Right atrium auricular region (tissue), 2 donors: ENCODE data around the gene CHIC2. TPM values are rescaled to one million over a fixed set of nuclear protein-coding genes. Genes with fewer than 3 reads are reported as not detected.
"Not testable (repeated sequence)": the region's sequence is repeated elsewhere in the genome, so short reads cannot be mapped to it uniquely, and the experiment has no call there.

Source experiments
- DNase-seq: peaks from one replicate; pipeline ENCODE4 v3.0.0-alpha.2; 2019; ENCODE audit warnings: low spot score
- H3K27ac ChIP-seq, 2 donors: fragments of 200-600 bp; sonication (generic); 1 replicate in 1 of 2; 2 replicates in 1 of 2; pipeline ENCODE4 v1.5.1; 2016 to 2019
- H3K27me3 ChIP-seq, 2 donors: fragments of 200-600 bp; sonication (generic); one replicate each; pipeline versions ENCODE4 v1.5.1 to v1.6.0; 2017 to 2019
- H3K36me3 ChIP-seq: fragments of 200-600 bp; sonication (generic); one replicate; pipeline ENCODE4 v1.5.1; 2016
- H3K4me1 ChIP-seq, 2 donors: fragments of 200-600 bp; sonication (generic); one replicate each; pipeline versions ENCODE4 v1.5.1 to v1.6.0; 2017 to 2019
- H3K4me3 ChIP-seq, 2 donors: fragments of 200-600 bp; sonication (generic); 1 replicate in 1 of 2; 2 replicates in 1 of 2; pipeline ENCODE4 v1.5.1; 2017 to 2019; ENCODE audit warnings: mild to moderate bottlenecking in 1 of 2, moderate library complexity in 1 of 2
- H3K9me3 ChIP-seq, 2 donors: fragments of 200-600 bp; sonication (generic); one replicate each; pipeline ENCODE4 v1.5.1; 2019
- total RNA-seq, 2 donors: library from RNA; depleted of rRNA; stranded (reverse); fragments of >200 nt; gene quantifications; one replicate each; pipeline ENCODE4 v1.1.0, GENCODE V29; 2016
- TF ChIP-seq, protein P1 (sequence below), 2 donors: fragments of 200-600 bp; sonication (generic); IDR thresholded peaks; one replicate each; pipeline ENCODE4 v1.5.1; 2019; ENCODE audit warnings: antibody characterized with exemption in 2 of 2

Gene CHIC2
- total RNA-seq, 2 donors from 2014 or later, result 10.6 to 18.7 TPM

GRCh38 chr4:54038056-54038455, 26.3 kb downstream of the CHIC2 start:
- Histone ChIP-seq H3K4me3 (no peak overlapping the region), H3K27me3 (no peaks in the 10 kb centered on the region), H3K36me3 (peaks cover 7% of the 10 kb centered on the region), H3K9me3 (no peaks in the 10 kb centered on the region), H3K4me1 (no peaks in the 10 kb centered on the region), H3K27ac (no peak overlapping the region)
- DNase-seq, result no peak
- TF ChIP-seq, protein P1, sequence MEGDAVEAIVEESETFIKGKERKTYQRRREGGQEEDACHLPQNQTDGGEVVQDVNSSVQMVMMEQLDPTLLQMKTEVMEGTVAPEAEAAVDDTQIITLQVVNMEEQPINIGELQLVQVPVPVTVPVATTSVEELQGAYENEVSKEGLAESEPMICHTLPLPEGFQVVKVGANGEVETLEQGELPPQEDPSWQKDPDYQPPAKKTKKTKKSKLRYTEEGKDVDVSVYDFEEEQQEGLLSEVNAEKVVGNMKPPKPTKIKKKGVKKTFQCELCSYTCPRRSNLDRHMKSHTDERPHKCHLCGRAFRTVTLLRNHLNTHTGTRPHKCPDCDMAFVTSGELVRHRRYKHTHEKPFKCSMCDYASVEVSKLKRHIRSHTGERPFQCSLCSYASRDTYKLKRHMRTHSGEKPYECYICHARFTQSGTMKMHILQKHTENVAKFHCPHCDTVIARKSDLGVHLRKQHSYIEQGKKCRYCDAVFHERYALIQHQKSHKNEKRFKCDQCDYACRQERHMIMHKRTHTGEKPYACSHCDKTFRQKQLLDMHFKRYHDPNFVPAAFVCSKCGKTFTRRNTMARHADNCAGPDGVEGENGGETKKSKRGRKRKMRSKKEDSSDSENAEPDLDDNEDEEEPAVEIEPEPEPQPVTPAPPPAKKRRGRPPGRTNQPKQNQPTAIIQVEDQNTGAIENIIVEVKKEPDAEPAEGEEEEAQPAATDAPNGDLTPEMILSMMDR (IDR thresholded peaks at IDR 0.05), result no peak

GRCh38 chr4:54036184-54036583, 28.2 kb downstream of the CHIC2 start:
- no peak for DNase-seq
- no peak overlapping the region for H3K4me3 ChIP-seq
- TF ChIP-seq, protein P1 (IDR thresholded peaks at IDR 0.05), result no peak
- H3K9me3 ChIP-seq, result no peaks in the 10 kb centered on the region
- peaks cover 7% of the 10 kb centered on the region for H3K36me3 ChIP-seq
- H3K4me1 ChIP-seq, result no peaks in the 10 kb centered on the region
- H3K27ac ChIP-seq, result no peak overlapping the region
- no peaks in the 10 kb centered on the region for H3K27me3 ChIP-seq

DNA sequence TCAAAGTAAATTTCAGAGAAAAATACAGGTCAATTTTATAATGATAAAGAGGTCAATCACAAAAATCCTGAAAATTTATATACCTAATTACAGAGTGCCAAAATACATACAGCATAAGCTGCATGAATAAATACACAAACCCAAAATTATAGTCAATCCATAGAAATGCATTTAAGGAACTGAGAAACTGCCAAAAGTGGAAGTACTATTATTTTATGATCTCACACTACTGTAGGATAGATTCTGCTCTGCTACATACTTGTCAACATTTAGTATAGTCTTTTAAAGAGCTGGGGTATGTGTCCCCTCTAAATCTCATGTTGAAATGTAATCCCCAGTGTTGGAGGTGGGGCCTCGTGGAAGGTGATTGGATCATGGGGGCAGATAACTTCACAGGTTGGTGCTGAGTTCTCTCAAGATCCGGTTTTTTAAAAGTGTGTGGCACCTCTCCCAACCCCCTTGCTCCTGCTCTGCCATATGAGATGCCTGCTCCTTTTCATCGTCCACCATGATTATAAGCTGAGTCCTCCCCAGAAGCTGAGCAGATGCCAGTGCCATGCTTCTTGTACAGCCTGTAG, 31.8 kb downstream of the CHIC2 start:
- Histone ChIP-seq H3K4me3 (no peak overlapping the region), H3K27ac (no peak overlapping the region), H3K36me3 (no peaks in the 10 kb centered on the region), H3K9me3 (no peaks in the 10 kb centered on the region), H3K27me3 (no peaks in the 10 kb centered on the region), H3K4me1 (no peaks in the 10 kb centered on the region)
- no peak for DNase-seq
- TF ChIP-seq, protein P1 (IDR thresholded peaks at IDR 0.05), result no peak

DNA sequence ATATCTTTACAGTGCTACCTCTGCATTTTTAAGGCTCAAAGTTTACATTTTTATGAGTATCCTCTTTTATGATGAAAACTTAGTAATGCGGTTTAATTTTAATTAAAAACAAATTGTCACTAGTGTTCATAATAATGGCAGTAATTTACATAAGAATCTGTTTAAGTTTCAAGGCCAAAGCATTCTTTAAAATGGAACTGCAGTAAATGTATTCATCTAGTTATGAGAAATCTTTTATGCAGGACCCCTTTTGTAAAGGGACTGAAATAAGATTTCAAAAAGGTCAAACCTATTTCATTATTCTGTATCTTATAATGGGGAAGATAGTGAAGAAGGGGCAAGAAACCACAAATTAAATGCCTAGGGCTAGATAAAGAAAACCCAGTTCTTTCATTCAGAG, 37.1 kb downstream of the CHIC2 start:
- Histone ChIP-seq H3K4me3 (no peak overlapping the region), H3K9me3 (no peaks in the 10 kb centered on the region), H3K36me3 (no peaks in the 10 kb centered on the region), H3K4me1 (no peaks in the 10 kb centered on the region), H3K27ac (no peak overlapping the region), H3K27me3 (no peaks in the 10 kb centered on the region)
- DNase-seq, result no peak
- TF ChIP-seq, protein P1 (IDR thresholded peaks at IDR 0.05), result no peak

GRCh38 chr4:54025582-54025981, 38.8 kb downstream of the CHIC2 start:
- TF ChIP-seq, protein P1 (IDR thresholded peaks at IDR 0.05), result no peak
- Histone ChIP-seq H3K27me3 (no peaks in the 10 kb centered on the region), H3K9me3 (no peaks in the 10 kb centered on the region), H3K4me3 (no peak overlapping the region), H3K27ac (no peak overlapping the region), H3K36me3 (no peaks in the 10 kb centered on the region), H3K4me1 (no peaks in the 10 kb centered on the region)
- no peak for DNase-seq

DNA sequence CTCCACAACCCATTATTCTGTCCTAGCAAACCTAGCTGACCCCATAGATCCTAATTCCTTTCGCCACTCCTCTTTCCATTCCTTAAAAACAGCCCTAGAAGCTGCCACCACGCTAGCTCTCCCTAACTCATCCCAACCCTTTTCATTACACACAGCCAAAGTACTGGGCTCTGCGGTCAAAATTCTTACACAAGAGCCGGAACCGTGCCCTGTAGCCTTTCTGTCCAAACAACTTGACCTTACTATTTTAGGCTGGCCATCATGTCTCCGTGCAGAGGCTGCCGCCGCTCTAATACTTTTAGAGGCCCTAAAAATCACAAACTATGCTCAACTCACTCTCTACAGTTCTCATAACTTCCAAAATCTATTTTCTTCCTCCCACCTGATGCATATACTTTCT, 41.4 kb downstream of the CHIC2 start:
- not testable (repeated sequence) for DNase-seq, H3K27ac ChIP-seq

More for the DNA sequence above, 41.4 kb downstream of the CHIC2 start:
- H3K27me3 ChIP-seq, H3K4me1 ChIP-seq, H3K36me3 ChIP-seq, H3K4me3 ChIP-seq, H3K9me3 ChIP-seq: not testable (repeated sequence)
